Endothelial cell (in vitro differentiated cells): ENCODE measurements around the gene FRS2. TPM values are rescaled to one million over a fixed set of nuclear protein-coding genes. Genes with fewer than 3 reads are reported as not detected.

Experiments used
- DNase-seq: peaks from one replicate; pipeline ENCODE4 v3.0.0; 2021; ENCODE audit warnings: low spot score
- H3K27ac Mint-ChIP-seq: one replicate; pipeline ENCODE4 v1.8.0; 2021; ENCODE audit warnings: mixed read lengths, inconsistent platforms; ENCODE audit not compliant: unreplicated experiment
- H3K27me3 Mint-ChIP-seq: one replicate; pipeline ENCODE4 v1.8.0; 2021; ENCODE audit warnings: mild to moderate bottlenecking, moderate library complexity, mixed read lengths, inconsistent platforms; ENCODE audit not compliant: unreplicated experiment
- H3K36me3 Mint-ChIP-seq: one replicate; pipeline ENCODE4 v1.8.0; 2021; ENCODE audit warnings: mild to moderate bottlenecking, low read depth, mixed read lengths, inconsistent platforms; ENCODE audit not compliant: unreplicated experiment
- H3K4me1 Mint-ChIP-seq: one replicate; pipeline ENCODE4 v1.8.0; 2021; ENCODE audit warnings: mild to moderate bottlenecking, mixed read lengths, inconsistent platforms; ENCODE audit not compliant: unreplicated experiment
- H3K4me3 Mint-ChIP-seq: one replicate; pipeline ENCODE4 v1.8.0; 2021; ENCODE audit warnings: mild to moderate bottlenecking, mixed read lengths, inconsistent platforms; ENCODE audit not compliant: unreplicated experiment
- H3K9me3 Mint-ChIP-seq: one replicate; pipeline ENCODE4 v1.8.0; 2021; ENCODE audit warnings: mixed read lengths, inconsistent platforms; ENCODE audit not compliant: unreplicated experiment
- CTCF ChIP-seq: fragments of 200-600 bp; sonication (generic); IDR thresholded peaks from one replicate; pipeline ENCODE4 v1.5.0; 2021; ENCODE audit warnings: antibody characterized with exemption; ENCODE audit not compliant: unreplicated experiment
- total RNA-seq: library from RNA; stranded (reverse); fragmentation: NEBNext Ultra II Directional; extraction: Animal tissue kit (Norgen Biotek cat#: 25700); gene quantifications from one replicate; pipeline ENCODE4 v1.2.1, GENCODE V29; 2021; ENCODE audit not compliant: unreplicated experiment

The FRS2 gene
- total RNA-seq, 1 donor from 2014 or later = 22.9 TPM

DNA sequence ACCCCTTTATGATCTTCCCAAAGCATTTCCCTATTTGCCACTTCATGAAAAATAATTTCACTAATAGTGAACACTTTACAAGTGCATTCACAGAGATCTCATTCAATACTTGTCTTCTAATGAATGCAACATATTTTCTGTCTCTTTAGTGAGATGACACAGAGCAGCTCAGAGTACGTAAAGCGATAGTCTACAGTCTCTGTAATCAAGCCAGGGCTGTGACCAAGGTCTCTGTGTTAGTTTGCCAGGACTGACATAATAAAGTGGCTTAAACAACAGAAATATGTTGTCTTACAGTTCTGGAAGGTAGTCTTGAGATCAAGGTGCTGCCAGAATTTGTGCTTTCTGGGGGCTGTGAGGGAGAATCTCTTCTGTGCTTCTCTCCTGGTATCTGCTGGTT is 33.1 kb upstream of the FRS2 start:
- DNase-seq = no peak
- Mint-ChIP-seq H3K27me3 (peaks cover 4% of the 10 kb centered on the region), H3K36me3 (no peaks in the 10 kb centered on the region), H3K4me1 (no peaks in the 10 kb centered on the region), H3K4me3 (no peak overlapping the region), H3K9me3 (no peaks in the 10 kb centered on the region), H3K27ac (no peak overlapping the region)
- TF ChIP-seq CTCF = no peak

DNA sequence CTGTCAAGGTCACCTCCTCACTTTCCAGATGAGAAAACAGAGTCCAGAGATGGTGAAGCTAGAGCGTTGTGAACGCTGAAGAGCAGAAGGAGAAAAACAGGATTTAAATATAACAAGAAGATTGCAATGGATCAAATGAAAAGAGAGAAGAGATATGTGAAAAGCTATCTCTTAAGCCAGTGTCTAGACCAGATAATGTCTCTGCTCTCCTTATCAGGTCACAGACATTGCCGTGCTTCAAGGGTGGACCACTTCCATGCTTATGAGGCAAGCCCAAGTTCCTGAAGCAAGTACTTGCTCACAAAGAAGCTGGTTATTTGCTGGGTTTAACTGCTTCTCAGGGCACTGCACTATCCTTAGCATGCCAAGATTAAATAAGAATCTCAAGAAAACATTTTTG is 31.6 kb upstream of the FRS2 start:
- no peaks in the 10 kb centered on the region for H3K9me3 Mint-ChIP-seq
- no peak overlapping the region for H3K27ac Mint-ChIP-seq
- no peaks in the 10 kb centered on the region for H3K36me3 Mint-ChIP-seq
- no peak for DNase-seq
- no peak for TF ChIP-seq CTCF
- H3K4me1 Mint-ChIP-seq = no peaks in the 10 kb centered on the region
- H3K27me3 Mint-ChIP-seq = peaks cover 7% of the 10 kb centered on the region
- no peak overlapping the region for H3K4me3 Mint-ChIP-seq

GRCh38 chr12:69440016-69440415 is 30.2 kb upstream of the FRS2 start:
- no peak for TF ChIP-seq CTCF
- H3K9me3 Mint-ChIP-seq = no peaks in the 10 kb centered on the region
- no peaks in the 10 kb centered on the region for H3K4me1 Mint-ChIP-seq
- no peak overlapping the region for H3K27ac Mint-ChIP-seq
- peaks cover 5% of the 10 kb centered on the region for H3K27me3 Mint-ChIP-seq
- no peaks in the 10 kb centered on the region for H3K36me3 Mint-ChIP-seq
- no peak for DNase-seq
- no peak overlapping the region for H3K4me3 Mint-ChIP-seq

- TF ChIP-seq CTCF = no peak
- Mint-ChIP-seq H3K4me3 (no peak overlapping the region), H3K36me3 (no peaks in the 10 kb centered on the region), H3K27me3 (peaks cover 5% of the 10 kb centered on the region), H3K4me1 (no peaks in the 10 kb centered on the region), H3K27ac (no peak overlapping the region), H3K9me3 (no peaks in the 10 kb centered on the region)
- no peak for DNase-seq
These were observed 29.3 kb upstream of the FRS2 start for GRCh38 chr12:69440886-69441285.

DNA sequence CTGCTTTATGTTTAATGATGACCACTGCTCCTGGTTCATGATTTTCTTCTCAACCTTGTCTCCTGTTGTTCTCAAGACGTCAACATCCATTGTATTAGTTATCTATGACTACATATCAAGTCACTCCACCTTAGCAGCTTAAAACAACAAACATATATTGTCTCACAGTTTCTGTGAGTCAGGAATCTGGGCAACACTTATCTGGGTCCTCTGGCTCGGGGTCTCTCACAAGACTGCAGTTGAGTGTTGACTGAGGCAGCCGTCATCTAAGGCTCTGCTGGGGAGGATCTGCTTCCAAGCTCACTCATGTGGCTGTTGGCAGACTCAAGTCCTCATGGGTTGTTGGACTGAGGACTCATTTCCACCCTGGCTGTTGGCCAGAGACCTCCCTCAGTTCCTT is 27.3 kb upstream of the FRS2 start:
- no peaks in the 10 kb centered on the region for H3K9me3 Mint-ChIP-seq
- H3K4me3 Mint-ChIP-seq = no peak overlapping the region
- H3K36me3 Mint-ChIP-seq = no peaks in the 10 kb centered on the region
- no peaks in the 10 kb centered on the region for H3K4me1 Mint-ChIP-seq
- H3K27me3 Mint-ChIP-seq = peaks cover 3% of the 10 kb centered on the region
- DNase-seq = no peak
- no peak for TF ChIP-seq CTCF
- H3K27ac Mint-ChIP-seq = no peak overlapping the region
